ENCODE results near the gene TMPRSS9.

DNA sequence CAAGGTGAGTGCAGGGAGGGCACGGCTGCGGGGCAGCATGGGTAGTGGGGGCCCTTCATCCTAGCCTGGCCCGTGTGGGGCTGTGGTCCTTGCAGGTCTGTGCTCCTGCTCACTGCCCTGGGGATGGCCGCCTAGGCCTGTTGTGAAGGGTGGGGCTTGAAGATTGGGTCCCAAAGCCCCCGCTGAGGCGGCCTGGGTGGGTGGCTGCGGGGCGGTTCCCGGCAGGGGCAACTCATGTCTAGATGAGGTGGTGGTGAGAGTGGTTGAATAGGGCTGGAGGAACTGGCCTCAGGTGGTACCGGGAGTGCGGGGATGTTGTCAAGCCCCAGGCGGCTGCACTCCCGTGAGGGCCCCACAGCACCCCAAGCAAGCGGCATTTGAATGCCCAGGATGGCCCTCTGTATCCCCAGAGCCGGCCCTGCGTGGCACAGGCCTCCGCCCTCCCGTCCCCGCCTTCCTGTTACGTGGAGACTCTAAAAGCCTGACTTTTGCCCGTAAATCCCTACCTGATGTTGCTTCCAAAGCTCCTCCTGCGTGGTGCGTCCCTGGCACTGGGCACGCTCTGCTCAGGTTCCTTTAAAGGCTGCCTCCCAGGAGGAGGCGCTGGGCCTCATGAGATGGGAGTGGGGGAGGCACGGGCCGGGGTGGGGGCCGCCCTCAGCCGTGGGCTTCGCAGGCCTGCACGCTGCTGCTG, 16.6 kb upstream of the TMPRSS9 start:
- TF ChIP-seq, protein P1, sequence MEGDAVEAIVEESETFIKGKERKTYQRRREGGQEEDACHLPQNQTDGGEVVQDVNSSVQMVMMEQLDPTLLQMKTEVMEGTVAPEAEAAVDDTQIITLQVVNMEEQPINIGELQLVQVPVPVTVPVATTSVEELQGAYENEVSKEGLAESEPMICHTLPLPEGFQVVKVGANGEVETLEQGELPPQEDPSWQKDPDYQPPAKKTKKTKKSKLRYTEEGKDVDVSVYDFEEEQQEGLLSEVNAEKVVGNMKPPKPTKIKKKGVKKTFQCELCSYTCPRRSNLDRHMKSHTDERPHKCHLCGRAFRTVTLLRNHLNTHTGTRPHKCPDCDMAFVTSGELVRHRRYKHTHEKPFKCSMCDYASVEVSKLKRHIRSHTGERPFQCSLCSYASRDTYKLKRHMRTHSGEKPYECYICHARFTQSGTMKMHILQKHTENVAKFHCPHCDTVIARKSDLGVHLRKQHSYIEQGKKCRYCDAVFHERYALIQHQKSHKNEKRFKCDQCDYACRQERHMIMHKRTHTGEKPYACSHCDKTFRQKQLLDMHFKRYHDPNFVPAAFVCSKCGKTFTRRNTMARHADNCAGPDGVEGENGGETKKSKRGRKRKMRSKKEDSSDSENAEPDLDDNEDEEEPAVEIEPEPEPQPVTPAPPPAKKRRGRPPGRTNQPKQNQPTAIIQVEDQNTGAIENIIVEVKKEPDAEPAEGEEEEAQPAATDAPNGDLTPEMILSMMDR (IDR thresholded peaks at IDR 0.05; ENCODE audit: poor library complexity, severe bottlenecking), result no peak
- TF ChIP-seq POLR2AphosphoS5 (IDR thresholded peaks at IDR 0.05), result no peak
- TF ChIP-seq RAD21 (conservative IDR thresholded peaks at IDR 0.05), result no peak
- no peak for TF ChIP-seq EZH2 (IDR thresholded peaks at IDR 0.05; ENCODE audit: borderline replicate concordance, insufficient read depth, low read length, poor library complexity, severe bottlenecking)
- no peak for TF ChIP-seq TAF1 (IDR thresholded peaks at IDR 0.05; ENCODE audit: low read depth)
- TF ChIP-seq, protein P2, sequence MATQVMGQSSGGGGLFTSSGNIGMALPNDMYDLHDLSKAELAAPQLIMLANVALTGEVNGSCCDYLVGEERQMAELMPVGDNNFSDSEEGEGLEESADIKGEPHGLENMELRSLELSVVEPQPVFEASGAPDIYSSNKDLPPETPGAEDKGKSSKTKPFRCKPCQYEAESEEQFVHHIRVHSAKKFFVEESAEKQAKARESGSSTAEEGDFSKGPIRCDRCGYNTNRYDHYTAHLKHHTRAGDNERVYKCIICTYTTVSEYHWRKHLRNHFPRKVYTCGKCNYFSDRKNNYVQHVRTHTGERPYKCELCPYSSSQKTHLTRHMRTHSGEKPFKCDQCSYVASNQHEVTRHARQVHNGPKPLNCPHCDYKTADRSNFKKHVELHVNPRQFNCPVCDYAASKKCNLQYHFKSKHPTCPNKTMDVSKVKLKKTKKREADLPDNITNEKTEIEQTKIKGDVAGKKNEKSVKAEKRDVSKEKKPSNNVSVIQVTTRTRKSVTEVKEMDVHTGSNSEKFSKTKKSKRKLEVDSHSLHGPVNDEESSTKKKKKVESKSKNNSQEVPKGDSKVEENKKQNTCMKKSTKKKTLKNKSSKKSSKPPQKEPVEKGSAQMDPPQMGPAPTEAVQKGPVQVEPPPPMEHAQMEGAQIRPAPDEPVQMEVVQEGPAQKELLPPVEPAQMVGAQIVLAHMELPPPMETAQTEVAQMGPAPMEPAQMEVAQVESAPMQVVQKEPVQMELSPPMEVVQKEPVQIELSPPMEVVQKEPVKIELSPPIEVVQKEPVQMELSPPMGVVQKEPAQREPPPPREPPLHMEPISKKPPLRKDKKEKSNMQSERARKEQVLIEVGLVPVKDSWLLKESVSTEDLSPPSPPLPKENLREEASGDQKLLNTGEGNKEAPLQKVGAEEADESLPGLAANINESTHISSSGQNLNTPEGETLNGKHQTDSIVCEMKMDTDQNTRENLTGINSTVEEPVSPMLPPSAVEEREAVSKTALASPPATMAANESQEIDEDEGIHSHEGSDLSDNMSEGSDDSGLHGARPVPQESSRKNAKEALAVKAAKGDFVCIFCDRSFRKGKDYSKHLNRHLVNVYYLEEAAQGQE (IDR thresholded peaks at IDR 0.05; ENCODE audit: borderline replicate concordance), result no peak
- TF ChIP-seq SMC3 (conservative IDR thresholded peaks at IDR 0.05; ENCODE audit: poor library complexity), result no peak
- no peak for TF ChIP-seq EP300 (conservative IDR thresholded peaks at IDR 0.05; ENCODE audit: poor library complexity, severe bottlenecking)
- TF ChIP-seq MXI1 (conservative IDR thresholded peaks at IDR 0.05; ENCODE audit: poor library complexity, severe bottlenecking), result no peak

Measured in neural cell (in vitro differentiated cells).